ENCODE measurements around the gene MAST1. TPM values are rescaled to one million over a fixed set of nuclear protein-coding genes. Genes with fewer than 3 reads are reported as not detected.

The MAST1 gene
- total and polyA plus RNA-seq, 2 experiments from 2014 or later, result 13.9 to 19.9 TPM

- Histone ChIP-seq H3K27me3 (ENCODE audit: insufficient read depth) (peaks cover 19% of the 10 kb centered on the region), H3K36me3 (ENCODE audit: insufficient read depth) (peaks cover 9% of the 10 kb centered on the region; the same call in 1 of the 2 replicates), H3K4me2 (peak overlapping the region; percentile 42), H3K27ac (ENCODE audit: low read depth) (no peak overlapping the region), H3K4me1 (ENCODE audit: insufficient read depth) (peaks cover 26% of the 10 kb centered on the region), H2AFZ (no peak overlapping the region), H3K9me2 (ENCODE audit: insufficient read depth) (no peaks in the 10 kb centered on the region), H3F3A (replicated peaks; ENCODE audit: low read depth) (peaks cover 24% of the 10 kb centered on the region), H3K4me3 (peak overlapping the region; percentile 6; the same call in 1 of the 2 replicates), H3K79me2 (replicated peaks; ENCODE audit: insufficient read depth) (peaks cover 12% of the 10 kb centered on the region), H4K20me1 (replicated peaks; ENCODE audit: insufficient read depth) (no peaks in the 10 kb centered on the region)
- Mint-ChIP-seq H3K27ac (peak overlapping the region; percentile 19; the same call in 1 of the 2 replicates), H3K27me3 (ENCODE audit: insufficient read depth, low read depth, poor library complexity) (peaks cover 25% of the 10 kb centered on the region), H3K36me3 (ENCODE audit: low read depth) (peaks cover 49% of the 10 kb centered on the region), H3K4me3 (peak overlapping the region; percentile 11; the same call in 1 of the 3 replicates), H3K4me1 (peaks cover 21% of the 10 kb centered on the region), H3K9me3 (peaks cover 3% of the 10 kb centered on the region; the same call in 2 of the 3 replicates)
- DNase-seq (ENCODE audit: low spot score), result peak; percentile 96
- peak; percentile 30 for ATAC-seq
- TF ChIP-seq EZH2phosphoT487 (IDR thresholded peaks at IDR 0.05; ENCODE audit: unreplicated experiment), result no peak
- TF ChIP-seq ZNF331 (CRISPR knock-in tag; IDR thresholded peaks at IDR 0.05; ENCODE audit: low read depth), result no peak
- no peak for TF ChIP-seq EZH2 (IDR thresholded peaks at IDR 0.05; ENCODE audit: low read depth, unreplicated experiment)
- TF ChIP-seq ZNF114 (CRISPR knock-in tag; IDR thresholded peaks at IDR 0.05), result no peak
- TF ChIP-seq POLR2AphosphoS5 (IDR thresholded peaks at IDR 0.05; ENCODE audit: low read depth), result 0 out of 2 replicates have a peak, but pooled peaks have one; percentile 48
- no peak for TF ChIP-seq JUNB (IDR thresholded peaks at IDR 0.05; ENCODE audit: unreplicated experiment)
- TF ChIP-seq NANOG (IDR thresholded peaks at IDR 0.05; ENCODE audit: borderline replicate concordance), result no peak
- TF ChIP-seq ZNF462 (CRISPR knock-in tag; IDR thresholded peaks at IDR 0.05), result no peak
- TF ChIP-seq STAT1 (IDR thresholded peaks at IDR 0.05; ENCODE audit: unreplicated experiment), result no peak
- TF ChIP-seq CREB1 (CRISPR knock-in tag; IDR thresholded peaks at IDR 0.05; ENCODE audit: low read depth), result no peak
- no peak for TF ChIP-seq REST (IDR thresholded peaks at IDR 0.05; ENCODE audit: unreplicated experiment)
- peak; percentile 88 to 100 for TF ChIP-seq CTCF (conservative IDR thresholded peaks at IDR 0.05; ENCODE audit: low read depth in 2 of 2)
- TF ChIP-seq ETS1 (IDR thresholded peaks at IDR 0.05), result 0 out of 2 replicates have a peak, but pooled peaks have one; percentile 48
Measured at GRCh38 chr19:12796146-12797071, 41.9 kb upstream of the MAST1 start.

Data from GM23338 (cell line).